Aorta (tissue), 5 donors: ENCODE results near the gene NHERF2. TPM values are rescaled to one million over a fixed set of nuclear protein-coding genes. Genes with fewer than 3 reads are reported as not detected.

Source experiments
- ATAC-seq: fragments of 200-7000 bp; cut with Tn5 transposase; one replicate; pipeline ENCODE4 v1.9.1; 2022; ENCODE audit warnings: moderate library complexity; ENCODE audit not compliant: low FRiP score
- DNase-seq, 2 donors: peaks; one replicate each; pipeline ENCODE4 v3.0.0-alpha.2; 2020
- H3K27ac ChIP-seq, 2 donors: one replicate each; pipeline ENCODE4 v1.5.1; 2013; ENCODE audit warnings: low read length in 2 of 2, mild to moderate bottlenecking in 2 of 2, moderate library complexity in 2 of 2, control low read depth in 1 of 2, inconsistent platforms in 1 of 2, low read depth in 1 of 2
- H3K27me3 ChIP-seq, 2 donors: one replicate each; pipeline ENCODE4 v1.6.1; 2013; ENCODE audit warnings: control low read depth in 1 of 2, low read length in 1 of 2, mild to moderate bottlenecking in 1 of 2, moderate library complexity in 1 of 2; ENCODE audit not compliant: insufficient read depth in 2 of 2, control insufficient read depth in 1 of 2
- H3K36me3 ChIP-seq, 2 donors: one replicate each; pipeline ENCODE4 v1.6.1; 2013; ENCODE audit warnings: control low read depth in 1 of 2, low read length in 1 of 2, mild to moderate bottlenecking in 1 of 2; ENCODE audit not compliant: insufficient read depth in 2 of 2, control insufficient read depth in 1 of 2
- H3K4me1 ChIP-seq, 2 donors: one replicate each; pipeline ENCODE4 v1.6.1; 2013; ENCODE audit warnings: low read length in 2 of 2, control low read depth in 1 of 2, mild to moderate bottlenecking in 1 of 2, moderate library complexity in 1 of 2; ENCODE audit not compliant: insufficient read depth in 2 of 2, control insufficient read depth in 1 of 2
- H3K4me3 ChIP-seq, 2 donors: one replicate each; pipeline ENCODE4 v1.5.1; 2013; ENCODE audit warnings: low read length in 2 of 2, control low read depth in 1 of 2, mild to moderate bottlenecking in 1 of 2
- H3K9me3 ChIP-seq: one replicate; pipeline ENCODE4 v1.6.1; 2013; ENCODE audit warnings: mild to moderate bottlenecking, low read length; ENCODE audit not compliant: control insufficient read depth
- WGBS, 2 donors: extraction: QIAGEN DNeasy Blood & Tissue Kit; methylation state at CpG; one replicate each; pipeline ENCODE4 v1.1.7; 2013; 5-methylcytosine and 5-hydroxymethylcytosine counted together
- intact Hi-C, 2 donors: fragments of 100-400 bp; cut with DNase I; formaldehyde crosslinking; loops; one replicate each; pipeline versions ENCODE4 v1.14.2 to v1.15.0; 2022
- polyA plus RNA-seq, 2 donors: library from polyadenylated mRNA; stranded (reverse); fragments of 200-250 nt; gene quantifications; one replicate each; pipeline ENCODE4 v1.2.3, GENCODE V29; 2013
- total RNA-seq, 2 donors: library from RNA; stranded (reverse); fragmentation: NEBNext Ultra II Directional; extraction: Animal tissue kit (Norgen Biotek cat#: 25700); gene quantifications; one replicate each; pipeline ENCODE4 v1.2.1, GENCODE V29; 2021
- donor health status: healthy with polysubstance abuse.
- donor health status: Bipolar disorder and iron deficiency.
- donor health status: DM: no; HTN: no; CAD: no.
- donor health status: DM: no; HTN: no; CAD: no.
- donor health status: DM: yes; HTN: yes; CAD: no.

NHERF2 gene
- total and polyA plus RNA-seq, 4 donors: 81.8 to 133 (median 114) TPM

DNA sequence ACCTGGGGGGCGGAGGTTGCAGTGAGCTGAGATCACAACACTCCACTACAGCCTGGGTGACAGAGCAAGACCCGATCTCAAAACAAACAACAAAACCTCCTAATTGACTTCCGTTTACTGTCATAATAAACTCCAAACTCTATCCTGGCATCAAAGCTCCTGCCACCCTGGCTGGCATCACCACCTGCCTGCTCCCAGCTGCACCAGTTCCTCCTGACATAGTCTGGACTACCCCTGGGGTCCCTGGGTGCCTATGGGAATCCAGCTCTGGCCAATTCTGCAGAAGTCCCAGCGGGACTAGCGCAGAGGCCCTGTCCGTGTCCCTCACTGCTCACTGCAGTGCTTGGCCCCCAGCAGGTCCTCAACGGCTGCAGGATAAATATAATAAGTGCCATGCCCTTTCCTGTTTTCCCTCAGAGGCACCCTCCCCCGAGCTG lies 20.2 kb downstream of the NHERF2 start:
- Histone ChIP-seq H3K27ac (no peak overlapping the region), H3K4me1 (no peaks in the 10 kb centered on the region)
- ATAC-seq: no peak

DNA sequence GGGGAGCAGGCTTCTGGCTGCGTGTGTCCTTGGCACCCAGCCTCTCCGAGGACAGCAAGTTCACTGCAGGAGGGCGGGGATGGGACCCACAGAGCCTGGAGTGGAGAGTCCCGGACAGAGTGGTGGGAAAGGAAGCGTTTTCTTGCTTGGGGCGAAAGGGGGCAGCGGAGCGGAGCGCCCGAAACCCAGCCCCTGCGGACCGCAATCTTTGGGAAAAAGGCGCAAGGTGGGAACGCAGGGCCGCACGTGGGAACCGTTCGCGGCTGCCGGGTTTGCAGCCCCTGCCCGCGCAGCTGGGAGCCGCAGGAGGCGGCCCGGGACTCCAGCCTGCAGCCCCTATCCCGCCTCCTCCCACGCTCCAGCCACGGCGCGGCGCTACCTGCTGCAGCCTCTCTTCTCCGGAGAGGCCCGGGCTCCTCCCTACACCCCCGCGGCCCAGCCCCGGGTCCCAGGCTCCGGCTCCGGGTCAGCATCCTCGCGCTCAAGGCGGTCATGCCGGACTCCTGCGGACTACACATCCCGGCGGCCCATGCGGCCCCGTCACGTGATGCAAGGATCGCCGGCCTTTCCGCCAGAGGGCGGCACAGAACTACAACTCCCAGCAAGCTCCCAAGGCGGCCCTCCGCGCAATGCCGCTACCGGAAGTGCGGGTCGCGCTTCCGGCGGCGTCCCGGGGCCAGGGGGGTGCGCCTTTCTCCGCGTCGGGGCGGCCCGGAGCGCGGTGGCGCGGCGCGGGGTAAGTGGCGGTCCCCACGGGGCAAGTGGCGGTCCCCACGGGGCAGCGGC lies 20.8 kb downstream of the NHERF2 start, which contains the start of the genes NTHL1 and TSC2:
NTHL1 (minus strand) TSS at position 505 of the 786 bp plus-strand sequence; CDS start at position 494, 11 bp downstream.
TSC2 (plus strand) TSS at position 656 of the 786 bp plus-strand sequence. CDS start 631 bp downstream, outside the sequence.
- Histone ChIP-seq H3K27ac (no peak within 1 kb of the TSS), H3K4me3 (peak within 1 kb of the TSS; percentile 61 to 85), H3K27me3 (no peaks in the 10 kb centered on the region), H3K9me3 (no peaks in the 10 kb centered on the region), H3K36me3 (no peaks in the 10 kb centered on the region), H3K4me1 (no peaks in the 10 kb centered on the region)
- ATAC-seq (peak; percentile 97), DNase-seq (peak; percentile 98 to 99)
- intact Hi-C loops: no loop called here
- 0 to 1% methylated on average over 76 to 81 of the region's 81 CpGs for WGBS, 2 donors

More for the DNA sequence above, 20.2 kb downstream of the NHERF2 start:
- no peaks in the 10 kb centered on the region for H3K9me3 ChIP-seq
- DNase-seq: no peak
- peak overlapping the region in 1 of 2 donors; percentile 60 for H3K4me3 ChIP-seq
- WGBS, 2 donors: 17 to 18% methylated on average over 8 of the region's 8 CpGs
- H3K27me3 ChIP-seq: no peaks in the 10 kb centered on the region
- no peaks in the 10 kb centered on the region for H3K36me3 ChIP-seq
- intact Hi-C loops: no loop called here

DNA sequence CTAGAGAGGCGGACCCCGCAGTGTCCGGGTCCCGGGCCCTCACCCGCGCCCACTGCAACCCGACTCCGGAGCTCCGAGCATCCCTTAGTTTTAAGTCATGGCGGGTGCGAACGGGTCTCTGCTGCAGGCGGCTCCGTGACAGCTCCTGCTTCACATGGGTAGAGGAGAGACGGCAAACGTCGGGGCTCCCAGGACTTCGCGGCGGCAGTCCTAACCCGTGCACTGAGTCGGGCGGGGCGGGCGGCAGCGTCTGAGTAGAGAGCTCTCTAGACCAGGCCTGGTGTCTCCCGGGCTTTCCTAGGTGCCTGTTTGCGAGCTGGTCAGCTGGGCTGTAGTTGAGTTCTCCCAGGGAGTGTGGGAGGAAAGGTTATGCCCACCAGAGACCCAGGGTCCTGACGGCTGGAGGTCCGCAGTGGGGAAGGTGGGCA lies 21.4 kb downstream of the NHERF2 start:
- no peaks in the 10 kb centered on the region for H3K27me3 ChIP-seq
- DNase-seq (no peak), ATAC-seq (no peak)
- no peak overlapping the region for H3K27ac ChIP-seq
- no peaks in the 10 kb centered on the region for H3K36me3 ChIP-seq
- H3K9me3 ChIP-seq: no peaks in the 10 kb centered on the region
- no peaks in the 10 kb centered on the region for H3K4me1 ChIP-seq
- 1 to 2% methylated on average over 30 of the region's 30 CpGs for WGBS, 2 donors
- intact Hi-C loops: no loop called here
- peak overlapping the region; percentile 61 to 85 for H3K4me3 ChIP-seq

- WGBS, 2 donors: 93 to 94% methylated on average over 21 of the region's 21 CpGs
- Histone ChIP-seq H3K27me3 (no peaks in the 10 kb centered on the region), H3K27ac (no peak overlapping the region), H3K9me3 (no peaks in the 10 kb centered on the region), H3K4me1 (no peaks in the 10 kb centered on the region), H3K36me3 (peaks cover 0 to 6% of the 10 kb centered on the region in 2 donors), H3K4me3 (no peak overlapping the region)
- ATAC-seq (no peak), DNase-seq (no peak)
- intact Hi-C loops: no loop called here
Observed at GRCh38 chr16:2053211-2053610, 26.5 kb downstream of the NHERF2 start.

- Histone ChIP-seq H3K9me3 (no peaks in the 10 kb centered on the region), H3K36me3 (peaks cover 0 to 6% of the 10 kb centered on the region in 2 donors)
- intact Hi-C loops: no loop called here
Observed at GRCh38 chr16:2053897-2054296, 27.2 kb downstream of the NHERF2 start.

DNA sequence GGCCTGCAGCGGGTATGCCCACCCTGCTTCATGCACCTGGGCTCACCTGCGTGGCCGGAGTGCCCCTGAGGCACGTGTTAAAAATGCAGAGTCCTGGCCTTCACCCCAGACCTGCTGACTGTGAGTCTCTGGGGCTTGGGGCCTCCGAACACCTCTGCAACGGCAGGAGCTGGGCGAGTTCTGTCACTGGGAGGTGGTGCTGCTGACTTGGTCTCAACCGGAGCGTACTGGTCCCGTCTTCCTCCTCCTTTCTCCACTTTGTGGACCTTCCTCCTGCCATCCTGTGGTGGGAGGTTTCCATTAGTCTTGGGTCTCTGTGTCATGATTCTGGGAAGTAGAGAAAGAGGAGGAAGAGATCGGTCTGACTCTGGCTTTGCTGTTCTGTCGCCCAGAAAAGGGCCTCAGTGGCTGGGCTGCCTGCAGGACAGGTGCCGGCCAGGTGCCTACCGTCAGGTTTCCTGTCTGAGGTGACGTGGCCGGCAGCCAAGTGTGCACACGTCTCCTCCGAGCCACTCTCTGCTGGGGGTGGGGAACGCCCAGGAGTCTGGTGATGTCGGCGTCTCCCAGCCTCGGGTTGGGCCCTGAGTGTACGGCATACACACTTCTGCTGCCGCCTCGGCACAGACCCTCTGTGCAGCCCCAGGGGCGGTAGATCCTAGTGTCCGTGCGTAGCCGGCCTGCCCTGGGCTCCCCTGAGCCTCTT lies 28.0 kb downstream of the NHERF2 start:
- intact Hi-C loops: no loop called here

More at GRCh38 chr16:2053897-2054296, 27.2 kb downstream of the NHERF2 start:
- 91 to 95% methylated on average over 17 of the region's 17 CpGs for WGBS, 2 donors
- no peaks in the 10 kb centered on the region for H3K27me3 ChIP-seq
- ATAC-seq: no peak
- H3K4me1 ChIP-seq: no peaks in the 10 kb centered on the region
- no peak overlapping the region for H3K4me3 ChIP-seq
- H3K27ac ChIP-seq: no peak overlapping the region
- no peak for DNase-seq

DNA sequence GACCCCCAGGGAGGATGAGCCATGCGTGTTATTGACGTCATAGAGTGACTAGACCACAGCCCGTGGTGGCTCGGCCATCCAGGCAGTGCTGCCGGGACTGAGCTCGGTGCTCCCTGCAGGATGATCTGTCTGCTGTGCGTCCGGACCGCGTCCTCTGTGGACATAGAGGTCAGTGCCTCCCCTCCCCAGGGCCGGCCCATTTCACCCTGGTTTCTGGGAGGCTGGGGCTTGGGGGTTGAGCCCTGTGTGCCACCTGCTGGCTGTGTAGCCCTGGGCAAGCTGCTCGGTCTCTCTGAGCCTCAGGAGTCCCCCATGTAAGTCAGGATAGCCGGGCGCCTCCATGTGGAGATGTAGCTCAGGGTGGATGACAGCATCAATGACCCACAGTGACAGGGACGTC lies 29.4 kb downstream of the NHERF2 start:
- intact Hi-C loops: no loop called here
- 73 to 76% methylated on average over 15 of the region's 15 CpGs for WGBS, 2 donors
- H3K4me1 ChIP-seq: no peaks in the 10 kb centered on the region
- no peaks in the 10 kb centered on the region for H3K27me3 ChIP-seq
- H3K4me3 ChIP-seq: no peak overlapping the region
- ATAC-seq: no peak
- no peak for DNase-seq
- H3K36me3 ChIP-seq: peaks cover 0 to 6% of the 10 kb centered on the region in 2 donors
- no peaks in the 10 kb centered on the region for H3K9me3 ChIP-seq
- no peak overlapping the region for H3K27ac ChIP-seq

More for the DNA sequence above, 28.0 kb downstream of the NHERF2 start:
- H3K27ac ChIP-seq: no peak overlapping the region
- H3K27me3 ChIP-seq: no peaks in the 10 kb centered on the region
- no peak for DNase-seq
- peaks cover 0 to 6% of the 10 kb centered on the region in 2 donors for H3K36me3 ChIP-seq
- no peak for ATAC-seq
- no peak overlapping the region for H3K4me3 ChIP-seq
- no peaks in the 10 kb centered on the region for H3K9me3 ChIP-seq
- 88 to 89% methylated on average over 29 of the region's 29 CpGs for WGBS, 2 donors
- H3K4me1 ChIP-seq: no peaks in the 10 kb centered on the region

GRCh38 chr16:2056681-2057407 lies 30.1 kb downstream of the NHERF2 start:
- no peak for ATAC-seq
- Histone ChIP-seq H3K27me3 (no peaks in the 10 kb centered on the region), H3K4me1 (no peaks in the 10 kb centered on the region), H3K9me3 (no peaks in the 10 kb centered on the region), H3K27ac (no peak overlapping the region), H3K36me3 (peaks cover 0 to 6% of the 10 kb centered on the region in 2 donors), H3K4me3 (no peak overlapping the region)
- intact Hi-C loops: no loop called here
- no peak for DNase-seq
- WGBS, 2 donors: 86 to 88% methylated on average over 19 of the region's 19 CpGs
